Activated CD8-positive, alpha-beta memory T cell treated with anti-CD3 and anti-CD28 coated beads, Interleukin-2, amount 10 ng/mL, durations not matched to agents 7 days and 5 days (primary cell): ENCODE data around the gene MEIS2. TPM values are rescaled to one million over a fixed set of nuclear protein-coding genes. Genes with fewer than 3 reads are reported as not detected.

Source experiments
- ATAC-seq: fragments of 150-1000 bp; cut with Tn5 transposase; one replicate; pipeline ENCODE4 v1.10.0; 2021; ENCODE audit warnings: moderate library complexity
- CTCF ChIA-PET: fragments of 350-600 bp; sonication (Branson Sonifier 250); formaldehyde crosslinking; loops from one replicate; lab custom pipeline; 2021; ENCODE audit warnings: antibody characterized with exemption; lab: Charles Lee
- DNase-seq: peaks from one replicate; pipeline ENCODE4 v3.0.0-alpha.2; 2020
- H3K27ac Mint-ChIP-seq: one replicate; pipeline ENCODE4 v1.8.0; 2021; ENCODE audit warnings: mild to moderate bottlenecking, mixed read lengths
- H3K27me3 Mint-ChIP-seq: one replicate; pipeline ENCODE4 v1.8.0; 2021; ENCODE audit warnings: mixed read lengths
- H3K36me3 Mint-ChIP-seq: one replicate; pipeline ENCODE4 v1.8.0; 2021; ENCODE audit warnings: mild to moderate bottlenecking, mixed read lengths
- H3K4me1 Mint-ChIP-seq: one replicate; pipeline ENCODE4 v1.8.0; 2021; ENCODE audit warnings: mixed read lengths
- H3K4me3 Mint-ChIP-seq: one replicate; pipeline ENCODE4 v1.8.0; 2021; ENCODE audit warnings: mild to moderate bottlenecking, moderate library complexity, mixed read lengths
- H3K9me3 Mint-ChIP-seq: one replicate; pipeline ENCODE4 v1.8.0; 2022; ENCODE audit warnings: low read depth, mixed read lengths
- total RNA-seq, 2 experiments: library from RNA; stranded (reverse); gene quantifications; one replicate each; pipeline ENCODE4 v1.2.3, GENCODE V29; 2021

Gene MEIS2
- total RNA-seq, 2 experiments from 2014 or later, result 0.07 TPM; not detected in 1

DNA sequence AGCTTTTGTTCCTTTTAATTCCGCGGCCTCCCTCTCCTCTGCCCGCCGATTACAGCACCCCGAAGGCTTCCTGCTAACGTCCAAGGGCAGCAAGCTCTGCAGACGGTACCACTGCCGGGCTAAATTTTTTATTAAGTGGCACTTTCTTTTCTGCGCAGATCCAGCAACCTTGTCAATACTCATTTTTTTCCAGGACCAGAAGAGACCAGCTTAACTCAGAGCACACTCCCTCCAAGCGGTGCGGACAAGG is 542 bp upstream of the MEIS2 start:
- CTCF ChIA-PET, result no interaction called here
- Mint-ChIP-seq H3K4me1 (peaks cover 24% of the 10 kb centered on the region), H3K4me3 (peak overlapping the region; percentile 79), H3K27ac (peak overlapping the region; percentile 57), H3K9me3 (no peaks in the 10 kb centered on the region), H3K27me3 (peaks cover 94% of the 10 kb centered on the region), H3K36me3 (peaks cover 9% of the 10 kb centered on the region)
- DNase-seq, result no peak
- peak; percentile 38 for ATAC-seq

DNA sequence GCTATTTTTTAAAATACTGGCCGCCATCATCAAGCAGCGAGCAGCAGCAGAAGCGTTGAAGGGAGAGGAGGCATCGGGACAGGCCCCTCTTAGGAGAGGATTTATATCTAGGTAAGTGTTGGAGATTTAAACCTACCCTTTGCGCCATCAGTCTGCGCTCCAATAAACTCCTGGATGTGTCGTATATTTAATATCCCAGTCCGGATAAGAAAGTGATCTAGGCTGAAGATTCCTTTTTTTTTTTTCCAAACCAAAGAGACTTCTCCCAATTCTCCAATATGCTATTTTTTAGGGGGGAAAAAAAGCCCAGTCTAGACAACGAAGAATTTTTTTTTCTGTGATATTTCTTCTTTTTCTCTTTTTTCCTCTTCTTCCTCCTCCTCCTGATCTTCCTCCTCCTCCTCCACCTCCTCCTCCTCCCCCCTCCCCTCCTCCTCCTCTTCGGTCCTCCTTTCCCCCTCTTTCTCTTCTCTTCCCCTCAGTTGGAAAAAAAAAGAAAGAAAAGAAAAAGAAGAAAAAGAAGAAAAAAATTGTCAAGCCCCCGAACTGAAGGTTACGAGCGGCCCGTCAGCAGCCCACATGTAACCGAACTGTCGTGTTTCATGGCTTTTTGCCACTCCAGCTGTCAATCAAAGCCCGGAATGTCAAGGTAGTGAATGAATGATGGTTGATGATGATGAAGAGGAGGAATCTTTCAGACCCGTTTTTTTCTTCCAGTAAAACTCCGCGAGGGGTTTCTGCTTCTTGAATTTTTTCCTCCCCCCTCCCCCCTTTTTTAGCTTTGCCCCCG is 835 bp downstream of the MEIS2 start:
- Mint-ChIP-seq H3K27ac (peak overlapping the region; percentile 36), H3K27me3 (peaks cover 91% of the 10 kb centered on the region), H3K36me3 (peaks cover 9% of the 10 kb centered on the region), H3K9me3 (no peaks in the 10 kb centered on the region), H3K4me3 (peak overlapping the region; percentile 79), H3K4me1 (peaks cover 24% of the 10 kb centered on the region)
- CTCF ChIA-PET, result no interaction called here
- DNase-seq (no peak), ATAC-seq (no peak)

DNA sequence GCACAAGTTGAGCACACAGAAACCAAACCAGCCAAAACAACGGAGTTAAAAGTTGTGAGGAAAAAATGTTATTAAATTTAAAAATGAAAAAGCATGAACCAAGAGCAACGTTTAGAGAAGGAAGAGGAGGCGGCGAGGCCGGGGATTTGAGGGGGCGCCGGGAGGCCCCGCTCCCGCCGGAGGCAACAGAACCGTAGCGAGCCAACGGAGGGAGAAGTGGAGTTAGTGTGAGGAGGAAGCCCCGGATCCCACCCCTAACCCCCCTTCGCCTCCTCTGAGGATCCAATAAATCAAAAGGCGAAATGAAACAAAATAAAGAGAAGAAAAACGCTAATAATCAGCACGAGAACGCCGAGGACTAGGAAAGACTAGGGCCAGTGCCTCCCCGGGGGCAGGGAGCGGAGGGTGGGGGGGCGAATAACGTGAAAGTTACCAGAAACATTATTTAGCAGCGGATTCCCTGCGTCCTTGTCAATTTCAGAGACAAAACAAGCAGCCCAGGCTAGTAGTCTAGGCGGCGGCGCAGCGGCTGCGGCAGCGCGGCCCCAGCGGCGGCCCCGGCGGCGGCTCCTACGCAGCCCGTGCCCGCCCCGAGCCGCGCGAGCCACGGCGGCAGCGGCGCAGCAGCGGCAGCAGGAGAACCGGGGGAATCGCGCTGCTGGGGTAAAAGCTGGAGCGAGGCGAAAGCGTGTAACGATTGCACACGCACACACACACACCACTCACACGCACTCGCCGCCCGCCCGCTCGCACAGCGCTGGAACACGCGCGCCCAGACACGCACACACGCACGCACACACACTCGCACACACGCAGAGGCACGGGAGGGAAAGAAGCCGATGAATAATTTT is 1.7 kb downstream of the MEIS2 start:
- peaks cover 24% of the 10 kb centered on the region for H3K4me1 Mint-ChIP-seq
- peak; percentile 58 for ATAC-seq
- no peaks in the 10 kb centered on the region for H3K9me3 Mint-ChIP-seq
- H3K4me3 Mint-ChIP-seq, result peak overlapping the region; percentile 48
- peaks cover 9% of the 10 kb centered on the region for H3K36me3 Mint-ChIP-seq
- CTCF ChIA-PET, result no interaction called here
- H3K27me3 Mint-ChIP-seq, result peaks cover 91% of the 10 kb centered on the region
- peak overlapping the region; percentile 36 for H3K27ac Mint-ChIP-seq
- no peak for DNase-seq

DNA sequence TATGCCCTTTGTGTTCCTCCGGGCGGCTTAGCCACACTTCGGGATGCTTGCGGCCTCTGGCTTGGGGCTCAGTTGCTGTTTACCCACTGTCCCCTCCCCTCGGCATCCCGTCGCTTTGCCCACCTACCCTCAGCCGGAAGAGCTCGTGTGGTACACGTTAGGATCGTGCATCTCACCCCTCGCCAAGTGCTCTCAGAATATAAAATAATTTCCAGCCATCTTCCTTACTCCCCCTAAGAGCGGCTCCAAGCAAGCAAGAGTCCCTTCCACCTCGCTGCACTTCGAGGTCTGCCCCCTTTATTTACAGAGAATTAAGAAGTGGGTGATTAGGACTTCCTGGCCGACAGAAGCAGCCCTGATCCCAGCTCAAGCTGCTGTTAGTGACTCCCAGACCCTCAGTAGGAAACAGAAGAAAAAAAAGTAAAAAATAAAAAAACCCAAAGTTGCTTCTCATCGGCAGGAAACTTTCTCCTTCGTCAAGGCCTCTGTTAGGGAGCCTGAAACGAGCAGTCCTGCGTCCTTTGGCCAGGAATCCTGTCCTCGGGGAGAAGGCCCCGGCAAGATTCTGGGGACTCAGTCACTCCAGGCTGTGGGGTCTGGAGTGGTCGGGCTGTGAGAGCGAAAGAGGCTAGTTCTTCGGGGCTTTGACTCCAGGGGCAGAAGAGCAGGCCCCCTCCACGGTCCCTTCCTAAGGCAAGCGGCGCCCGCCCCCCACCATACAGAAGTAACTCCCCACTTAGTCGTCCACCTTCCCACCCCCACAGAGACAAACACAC is 3.0 kb downstream of the MEIS2 start:
- H3K27ac Mint-ChIP-seq, result no peak overlapping the region
- CTCF ChIA-PET, result no interaction called here

DNA sequence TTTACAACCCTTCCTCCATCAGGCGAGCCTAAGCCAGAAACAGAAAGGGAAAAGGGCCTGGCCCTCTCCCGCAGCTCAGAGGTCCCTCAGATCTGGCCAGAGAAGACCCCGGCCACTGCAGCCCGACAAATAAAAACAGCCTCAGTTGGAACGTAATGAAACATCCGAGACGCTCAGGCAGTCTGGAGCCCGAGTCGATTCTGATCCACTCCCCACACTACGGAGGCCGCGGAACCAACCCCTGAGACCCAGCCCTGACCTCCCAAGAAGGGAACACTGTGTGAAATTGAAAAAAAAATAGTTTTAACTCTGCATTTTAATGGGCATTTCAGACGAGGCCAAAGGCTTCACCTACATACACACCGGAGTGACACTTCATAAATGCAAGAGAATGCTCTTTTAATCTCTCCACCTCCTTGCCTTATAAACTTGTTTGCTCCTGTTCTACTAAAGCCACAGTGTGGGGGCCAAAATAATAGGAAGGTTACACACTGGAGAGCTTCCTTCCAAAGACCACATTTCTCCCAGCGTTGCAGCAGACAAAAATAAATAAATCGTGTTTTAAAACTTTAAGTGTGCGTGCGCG is 3.7 kb downstream of the MEIS2 start:
- H3K27me3 Mint-ChIP-seq, result peaks cover 86% of the 10 kb centered on the region
- H3K27ac Mint-ChIP-seq, result no peak overlapping the region
- H3K9me3 Mint-ChIP-seq, result no peaks in the 10 kb centered on the region
- DNase-seq, result no peak
- no peak for ATAC-seq
- H3K4me1 Mint-ChIP-seq, result peaks cover 19% of the 10 kb centered on the region
- H3K36me3 Mint-ChIP-seq, result peaks cover 7% of the 10 kb centered on the region
- CTCF ChIA-PET, result interaction anchor here (1.0 kb wide), 1 partner anchor 11 kb away, joined by 3 read pairs; no protein-coding TSS in a partner anchor
- no peak overlapping the region for H3K4me3 Mint-ChIP-seq

More for the DNA sequence above, 3.0 kb downstream of the MEIS2 start:
- H3K27me3 Mint-ChIP-seq, result peaks cover 89% of the 10 kb centered on the region
- H3K36me3 Mint-ChIP-seq, result peaks cover 9% of the 10 kb centered on the region
- H3K4me1 Mint-ChIP-seq, result peaks cover 24% of the 10 kb centered on the region
- no peak overlapping the region for H3K4me3 Mint-ChIP-seq
- no peak for DNase-seq
- ATAC-seq, result no peak
- no peaks in the 10 kb centered on the region for H3K9me3 Mint-ChIP-seq

DNA sequence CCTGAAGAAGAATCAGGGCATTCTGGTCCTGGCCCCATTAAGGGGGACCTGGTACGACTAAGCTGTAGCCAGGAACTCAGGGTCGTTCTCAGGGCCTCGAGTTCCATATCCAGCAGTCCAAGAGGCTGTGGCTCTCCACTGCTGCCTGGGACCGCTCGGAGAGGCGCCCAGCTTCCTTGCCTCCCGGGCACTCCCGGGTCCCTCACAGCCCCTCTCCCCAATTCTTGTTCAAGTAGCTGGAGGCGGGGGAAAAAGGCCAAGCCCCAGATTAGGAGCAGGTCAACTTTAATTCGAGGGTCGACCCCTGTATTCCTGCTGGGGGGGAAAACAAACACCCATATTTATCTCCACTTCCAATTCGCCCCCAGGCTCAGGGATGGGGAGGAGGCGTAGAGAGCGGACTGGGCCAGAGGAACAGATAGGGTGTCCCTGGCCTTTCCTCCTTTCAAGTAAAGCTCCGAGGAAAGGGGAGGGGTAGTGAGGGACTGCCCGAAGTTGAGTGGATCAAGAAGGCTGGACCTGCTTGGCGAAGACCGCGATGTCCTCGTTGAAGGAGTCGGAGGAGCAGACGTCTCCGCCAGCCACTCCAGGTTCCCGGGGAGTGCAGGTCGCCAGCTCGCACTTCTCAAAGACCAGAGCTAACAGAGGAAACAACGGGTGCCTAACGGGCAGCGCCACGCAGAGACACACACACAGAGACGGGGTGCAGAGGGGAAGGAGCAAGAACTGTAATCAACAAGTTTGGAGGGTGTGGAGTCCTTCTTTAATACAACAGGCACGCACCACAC is 4.4 kb downstream of the MEIS2 start:
- Mint-ChIP-seq H3K36me3 (peaks cover 5% of the 10 kb centered on the region), H3K27me3 (peaks cover 83% of the 10 kb centered on the region), H3K4me3 (no peak overlapping the region), H3K4me1 (peaks cover 16% of the 10 kb centered on the region), H3K9me3 (no peaks in the 10 kb centered on the region), H3K27ac (no peak overlapping the region)
- CTCF ChIA-PET, result interaction anchor here (1.0 kb wide), 1 partner anchor 10 kb away, joined by 3 read pairs; no protein-coding TSS in a partner anchor
- ATAC-seq, result no peak
- no peak for DNase-seq

DNA sequence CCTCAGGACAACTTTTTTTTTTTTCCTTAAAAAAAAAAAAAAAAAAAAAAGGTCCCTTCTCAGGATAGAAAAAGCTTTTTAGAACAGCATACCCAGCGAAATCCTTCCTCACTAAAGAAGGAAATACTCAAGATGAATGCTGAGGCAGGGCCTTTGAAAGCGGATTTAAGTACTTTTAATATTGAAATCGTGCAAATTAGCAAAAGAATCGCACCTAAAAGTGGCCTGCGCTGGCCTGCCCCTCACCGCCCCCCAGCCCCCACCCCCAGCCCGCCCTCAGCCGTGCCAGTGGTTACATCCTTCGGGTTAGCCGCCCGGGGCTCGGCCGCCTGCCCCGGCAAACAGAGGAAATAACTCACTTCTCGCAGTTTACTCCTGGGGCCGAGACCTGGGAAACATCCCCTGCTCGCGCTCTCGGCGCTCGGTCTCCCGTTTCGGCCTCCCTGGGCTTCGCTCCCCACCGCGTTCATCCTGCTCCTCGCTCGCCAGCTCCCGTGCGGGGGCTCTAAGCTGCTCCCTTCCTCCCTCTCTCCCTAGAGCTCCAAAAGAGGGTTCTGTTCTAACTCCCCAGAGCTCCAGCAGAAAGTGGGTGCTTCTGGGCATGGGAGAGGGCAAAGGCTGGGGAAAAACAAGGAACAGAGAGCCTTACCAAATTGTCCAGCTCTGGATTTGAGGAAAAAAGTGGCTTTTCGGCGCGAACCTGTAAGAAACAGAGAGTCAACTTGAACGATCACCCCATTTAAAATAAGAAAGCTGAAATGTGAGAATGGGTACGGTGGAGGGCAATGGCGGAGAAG is 5.2 kb downstream of the MEIS2 start:
- Mint-ChIP-seq H3K27ac (no peak overlapping the region), H3K27me3 (peaks cover 79% of the 10 kb centered on the region), H3K4me3 (no peak overlapping the region), H3K4me1 (peaks cover 10% of the 10 kb centered on the region), H3K36me3 (peaks cover 3% of the 10 kb centered on the region), H3K9me3 (no peaks in the 10 kb centered on the region)
- CTCF ChIA-PET, result no interaction called here
- no peak for ATAC-seq
- no peak for DNase-seq

DNA sequence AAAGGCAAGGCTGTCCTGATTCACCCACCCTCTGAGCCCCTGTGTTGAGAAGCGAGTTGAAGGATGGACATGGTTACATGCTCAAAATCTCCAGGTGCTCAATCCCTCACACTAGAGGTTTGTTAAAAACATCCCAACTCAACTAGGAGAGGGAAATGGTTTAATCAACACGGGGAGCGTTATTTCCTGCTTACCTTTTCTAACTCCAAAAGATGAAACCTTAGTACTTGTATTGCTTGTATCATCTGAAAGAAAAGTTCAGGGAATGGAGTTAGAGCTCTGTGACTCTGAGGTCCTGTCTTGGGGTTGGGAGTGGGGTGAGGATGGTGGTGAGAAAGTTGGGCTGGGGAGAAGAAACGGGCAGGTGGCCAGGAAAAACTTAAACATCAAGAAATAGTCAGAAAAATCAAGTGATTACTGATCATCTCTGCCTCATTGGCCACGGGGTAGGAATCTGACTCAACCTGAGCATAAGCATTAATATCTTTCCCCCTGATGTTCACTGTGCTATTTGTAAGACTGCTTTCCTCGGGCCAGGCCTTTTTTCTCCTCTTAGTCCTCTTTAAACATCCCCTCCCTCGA is 5.9 kb downstream of the MEIS2 start:
- H3K27me3 Mint-ChIP-seq, result peaks cover 73% of the 10 kb centered on the region
- ATAC-seq (no peak), DNase-seq (no peak)
- H3K36me3 Mint-ChIP-seq, result peaks cover 2% of the 10 kb centered on the region
- H3K4me1 Mint-ChIP-seq, result peaks cover 7% of the 10 kb centered on the region
- H3K4me3 Mint-ChIP-seq, result no peak overlapping the region
- H3K27ac Mint-ChIP-seq, result no peak overlapping the region
- CTCF ChIA-PET, result no interaction called here
- H3K9me3 Mint-ChIP-seq, result no peaks in the 10 kb centered on the region

DNA sequence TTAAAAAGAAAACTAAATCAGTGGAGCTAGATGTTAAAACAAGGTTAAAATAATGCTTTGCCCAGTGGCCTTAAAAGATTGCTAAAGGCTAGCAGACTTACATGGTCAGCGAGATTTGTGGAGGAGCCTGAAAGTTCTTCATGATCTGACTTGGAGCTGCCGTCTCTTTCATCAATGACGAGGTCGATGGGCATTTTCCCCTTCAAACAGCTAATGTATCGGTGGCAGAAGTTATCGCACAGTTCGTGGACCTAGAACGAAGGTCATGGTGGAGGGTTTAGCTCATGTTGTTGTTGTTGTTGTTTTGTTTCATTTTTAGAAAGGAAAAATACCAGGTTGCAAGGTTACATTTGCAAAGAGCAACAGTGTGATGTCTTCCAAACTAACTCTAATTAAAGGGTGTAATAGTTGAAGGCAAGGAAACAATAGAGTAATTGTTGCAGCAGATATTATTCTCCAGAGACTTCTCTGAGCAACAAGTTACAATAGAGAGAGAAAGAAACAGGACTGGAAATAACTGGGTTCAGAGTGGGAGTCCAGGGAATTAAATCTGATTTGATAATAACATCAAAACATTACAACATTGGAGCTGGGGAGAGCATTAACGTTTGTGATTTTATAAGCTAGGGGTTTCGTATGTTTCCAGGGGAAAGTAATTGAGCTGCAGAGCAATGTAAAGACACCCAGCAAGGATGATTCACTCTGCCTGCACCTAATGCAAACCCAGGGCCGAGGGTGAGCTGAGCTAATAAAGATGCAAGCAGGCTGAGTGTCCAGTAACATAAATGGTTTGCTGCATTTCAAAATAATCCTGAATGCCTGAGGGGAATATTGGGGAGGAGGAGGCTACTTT is 6.6 kb downstream of the MEIS2 start:
- no peak overlapping the region for H3K4me3 Mint-ChIP-seq
- H3K9me3 Mint-ChIP-seq, result no peaks in the 10 kb centered on the region
- H3K27me3 Mint-ChIP-seq, result peaks cover 70% of the 10 kb centered on the region
- H3K27ac Mint-ChIP-seq, result no peak overlapping the region
- peaks cover 2% of the 10 kb centered on the region for H3K4me1 Mint-ChIP-seq
- CTCF ChIA-PET, result no interaction called here
- H3K36me3 Mint-ChIP-seq, result no peaks in the 10 kb centered on the region
- ATAC-seq (no peak), DNase-seq (no peak)

DNA sequence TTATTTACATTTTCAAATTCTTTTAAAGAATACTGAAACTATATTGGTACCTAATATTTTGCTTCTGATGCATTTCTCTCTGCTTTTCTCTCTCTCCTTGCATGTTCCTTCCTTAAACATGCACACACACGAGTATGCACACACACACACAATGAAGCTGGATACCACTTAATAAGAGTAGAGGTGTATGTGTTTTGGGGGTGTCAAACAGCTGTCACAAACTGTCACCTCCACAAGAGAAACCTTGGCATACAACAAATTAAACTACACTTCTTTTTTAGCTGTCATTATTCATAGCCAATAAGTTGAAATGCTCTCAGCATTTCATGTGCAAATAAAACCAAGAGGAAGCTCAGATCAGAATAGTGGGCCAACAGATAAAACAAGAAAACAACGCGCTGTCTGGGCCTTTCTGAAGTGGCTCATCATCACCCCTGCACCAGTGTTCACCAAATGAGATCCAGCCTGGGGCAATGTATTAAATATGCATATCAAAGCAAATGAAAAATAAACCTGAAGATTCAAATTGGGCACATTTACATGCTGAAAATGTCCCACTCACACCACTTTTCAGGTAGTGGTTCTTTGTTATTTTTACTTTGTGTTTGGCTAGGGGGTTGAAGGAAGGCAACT is 9.7 kb downstream of the MEIS2 start:
- DNase-seq (no peak), ATAC-seq (no peak)
- H3K36me3 Mint-ChIP-seq, result no peaks in the 10 kb centered on the region
- H3K27ac Mint-ChIP-seq, result no peak overlapping the region
- H3K9me3 Mint-ChIP-seq, result no peaks in the 10 kb centered on the region
- peaks cover 44% of the 10 kb centered on the region for H3K27me3 Mint-ChIP-seq
- H3K4me1 Mint-ChIP-seq, result no peaks in the 10 kb centered on the region
- no peak overlapping the region for H3K4me3 Mint-ChIP-seq
- CTCF ChIA-PET, result no interaction called here

DNA sequence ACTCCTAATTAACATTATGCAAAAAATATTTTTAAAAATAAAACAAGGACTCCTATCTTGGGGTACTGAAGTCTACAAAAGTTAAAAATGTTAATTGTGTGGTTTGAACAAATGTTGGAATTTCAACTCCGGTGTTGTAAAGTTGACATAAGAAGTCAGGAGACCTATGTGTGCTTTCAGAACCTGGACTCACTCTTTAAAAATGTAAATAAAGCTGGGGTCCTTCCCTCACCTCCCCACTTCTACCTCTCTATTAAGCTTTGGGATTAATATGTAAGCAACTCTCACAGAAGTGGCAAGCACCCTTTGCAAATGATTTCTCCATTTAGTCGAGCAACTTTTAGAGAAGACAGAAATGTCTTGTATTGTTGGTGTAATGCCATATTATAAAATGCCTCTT is 11.9 kb downstream of the MEIS2 start:
- Mint-ChIP-seq H3K27me3 (peaks cover 25% of the 10 kb centered on the region), H3K27ac (no peak overlapping the region), H3K4me3 (no peak overlapping the region), H3K4me1 (no peaks in the 10 kb centered on the region), H3K36me3 (no peaks in the 10 kb centered on the region), H3K9me3 (no peaks in the 10 kb centered on the region)
- ATAC-seq, result no peak
- DNase-seq, result no peak
- CTCF ChIA-PET, result no interaction called here
